ENCODE measurements around the gene PRR5L.

The PRR5L gene

GRCh38 chr11:36447514-36447913 lies 151.4 kb downstream of the PRR5L start:
- DNase-seq (ENCODE audit: low read depth), result no peak
- no peak for TF ChIP-seq CTCF (conservative IDR thresholded peaks at IDR 0.05; ENCODE audit: control insufficient read depth, insufficient read depth, low read depth, low read length)
- H3K4me3 ChIP-seq (ENCODE audit: control insufficient read depth, low read depth, low read length), result no peak overlapping the region

DNA sequence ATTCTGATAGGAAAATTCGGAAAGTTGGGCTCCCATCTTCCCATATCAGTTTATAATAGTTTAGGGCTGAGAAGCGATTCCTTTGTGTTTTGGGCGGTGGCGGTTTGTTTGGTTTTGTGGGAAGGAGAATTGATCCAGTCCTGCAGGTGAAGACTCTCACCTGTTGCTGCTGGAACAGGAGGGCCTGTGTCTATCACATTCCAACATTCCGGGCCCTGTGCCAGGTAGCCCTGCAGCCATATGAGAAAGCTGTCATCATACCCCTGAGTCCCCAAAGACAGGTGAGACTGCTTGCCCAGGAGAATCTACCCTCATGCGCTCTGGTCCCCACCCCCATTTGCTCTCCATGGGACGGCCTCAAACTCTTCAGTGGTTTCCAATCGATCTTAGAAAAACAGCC lies 151.9 kb downstream of the PRR5L start:
- no peak for DNase-seq (ENCODE audit: low read depth)
- H3K4me3 ChIP-seq (ENCODE audit: control insufficient read depth, low read depth, low read length), result no peak overlapping the region
- no peak for TF ChIP-seq CTCF (conservative IDR thresholded peaks at IDR 0.05; ENCODE audit: control insufficient read depth, insufficient read depth, low read depth, low read length)

- H3K4me3 ChIP-seq (ENCODE audit: control insufficient read depth, low read depth, low read length), result no peak overlapping the region
- no peak for DNase-seq (ENCODE audit: low read depth)
- TF ChIP-seq CTCF (conservative IDR thresholded peaks at IDR 0.05; ENCODE audit: control insufficient read depth, insufficient read depth, low read depth, low read length), result no peak
Observed at GRCh38 chr11:36449561-36450096, 153.5 kb downstream of the PRR5L start.

DNA sequence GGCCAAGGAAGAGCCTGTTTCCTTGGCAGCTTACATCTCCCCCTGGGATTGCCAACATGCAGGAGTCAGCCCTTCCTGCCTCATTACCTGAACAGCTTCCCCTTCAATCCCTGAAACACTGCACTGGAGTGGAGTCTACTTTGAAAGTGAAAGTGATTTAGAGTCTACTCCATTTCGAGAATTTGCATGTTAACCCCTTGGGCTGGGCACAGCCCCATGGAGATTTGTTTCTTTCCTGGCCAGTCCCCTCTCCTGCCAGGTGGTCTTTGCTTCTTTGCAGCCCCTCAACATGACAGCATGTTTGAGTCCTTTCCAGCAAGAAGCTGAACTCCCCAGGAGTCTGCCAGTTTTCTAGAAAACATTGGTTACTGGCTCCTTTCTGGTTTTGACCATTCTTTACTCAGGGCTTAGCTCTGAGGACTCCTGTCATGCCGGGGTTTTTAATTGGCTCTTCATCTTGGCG lies 154.1 kb downstream of the PRR5L start:
- DNase-seq (ENCODE audit: low read depth), result no peak
- no peak for TF ChIP-seq CTCF (conservative IDR thresholded peaks at IDR 0.05; ENCODE audit: control insufficient read depth, insufficient read depth, low read depth, low read length)
- no peak overlapping the region for H3K4me3 ChIP-seq (ENCODE audit: control insufficient read depth, low read depth, low read length)

DNA sequence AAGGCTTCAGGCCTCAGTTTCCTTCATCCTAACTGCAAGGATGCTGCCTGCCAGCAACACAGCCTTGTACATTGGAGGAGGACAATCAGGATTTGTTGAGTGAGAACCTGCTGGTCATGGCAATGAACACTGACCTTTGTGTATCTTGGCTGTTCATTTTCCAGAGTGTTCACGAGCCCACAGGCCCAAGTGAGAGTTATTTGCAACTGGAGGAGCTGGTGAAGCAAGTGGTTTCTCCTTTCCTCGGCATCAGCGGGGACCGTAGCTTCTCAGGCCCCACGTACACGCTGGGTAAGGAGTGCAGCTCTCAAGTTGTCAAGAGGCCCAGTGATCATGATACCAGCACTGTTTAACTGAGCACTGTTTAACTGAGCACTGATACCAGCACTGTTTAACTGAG lies 155.0 kb downstream of the PRR5L start:
- no peak for TF ChIP-seq CTCF (conservative IDR thresholded peaks at IDR 0.05; ENCODE audit: control insufficient read depth, insufficient read depth, low read depth, low read length)
- DNase-seq (ENCODE audit: low read depth), result no peak
- H3K4me3 ChIP-seq (ENCODE audit: control insufficient read depth, low read depth, low read length), result no peak overlapping the region

DNA sequence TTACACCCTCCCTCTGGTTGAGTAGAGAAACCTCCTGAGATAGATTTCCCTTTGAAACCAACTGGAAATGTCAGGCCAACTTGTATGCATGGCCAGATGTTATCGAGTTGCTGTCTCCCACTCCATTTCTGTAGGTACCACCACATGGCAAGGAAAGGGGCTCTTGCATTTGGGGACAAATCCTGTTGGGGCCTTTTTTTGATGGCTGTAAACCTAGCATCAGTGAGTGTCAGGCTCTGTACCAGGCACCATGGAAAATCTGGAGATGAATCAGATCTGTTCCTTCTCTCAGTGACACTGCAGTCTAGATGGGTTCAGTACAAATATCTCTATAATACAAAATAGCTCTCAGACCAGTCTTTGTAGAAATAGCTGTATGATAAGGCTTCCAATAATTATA lies 155.6 kb downstream of the PRR5L start:
- TF ChIP-seq CTCF (conservative IDR thresholded peaks at IDR 0.05; ENCODE audit: control insufficient read depth, insufficient read depth, low read depth, low read length), result no peak
- no peak for DNase-seq (ENCODE audit: low read depth)
- no peak overlapping the region for H3K4me3 ChIP-seq (ENCODE audit: control insufficient read depth, low read depth, low read length)

Data from fibroblast of mammary gland (primary cell).